HEK293T (cell line): Measurements from ENCODE around the gene EFNA3.

Source experiments
- BHLHE40 ChIP-seq: fragments of 450-650 bp; IDR thresholded peaks from 2 replicates; pipeline ENCODE4 v1.6.1; 2016; ENCODE audit warnings: mild to moderate bottlenecking, moderate library complexity, borderline replicate concordance
- ELF4 ChIP-seq: fragments of 450-650 bp; IDR thresholded peaks from 2 replicates; pipeline ENCODE4 v1.6.1; 2017; ENCODE audit warnings: antibody characterized with exemption
- FOXA1 ChIP-seq: fragments of 450-650 bp; IDR thresholded peaks from 2 replicates; pipeline ENCODE4 v1.6.1; 2016; ENCODE audit warnings: mild to moderate bottlenecking
- FOXK2 ChIP-seq: fragments of 450-650 bp; IDR thresholded peaks from 2 replicates; pipeline ENCODE4 v1.6.1; 2016; ENCODE audit warnings: mild to moderate bottlenecking
- FOXM1 ChIP-seq: fragments of 450-650 bp; IDR thresholded peaks from 2 replicates; pipeline ENCODE4 v1.6.1; 2017; ENCODE audit warnings: mild to moderate bottlenecking, borderline replicate concordance
- L3MBTL2 ChIP-seq: fragments of 450-650 bp; conservative IDR thresholded peaks from 2 replicates; pipeline ENCODE4 v1.6.1; 2016; ENCODE audit warnings: mild to moderate bottlenecking
- LEF1 ChIP-seq: fragments of 450-650 bp; IDR thresholded peaks from 2 replicates; pipeline ENCODE4 v1.6.1; 2017; ENCODE audit warnings: mild to moderate bottlenecking, borderline replicate concordance
- NFRKB ChIP-seq: fragments of 450-650 bp; IDR thresholded peaks from 2 replicates; pipeline ENCODE4 v1.6.1; 2016; ENCODE audit warnings: mild to moderate bottlenecking, moderate library complexity
- SP1 ChIP-seq: fragments of 450-650 bp; IDR thresholded peaks from 2 replicates; pipeline ENCODE4 v1.6.1; 2017
- ZNF384 ChIP-seq: fragments of 450-650 bp; IDR thresholded peaks from 2 replicates; pipeline ENCODE4 v1.6.1; 2016
- TF ChIP-seq, protein P1 (sequence below): fragments of 450-650 bp; IDR thresholded peaks from 2 replicates; pipeline ENCODE4 v1.6.1; 2016

DNA sequence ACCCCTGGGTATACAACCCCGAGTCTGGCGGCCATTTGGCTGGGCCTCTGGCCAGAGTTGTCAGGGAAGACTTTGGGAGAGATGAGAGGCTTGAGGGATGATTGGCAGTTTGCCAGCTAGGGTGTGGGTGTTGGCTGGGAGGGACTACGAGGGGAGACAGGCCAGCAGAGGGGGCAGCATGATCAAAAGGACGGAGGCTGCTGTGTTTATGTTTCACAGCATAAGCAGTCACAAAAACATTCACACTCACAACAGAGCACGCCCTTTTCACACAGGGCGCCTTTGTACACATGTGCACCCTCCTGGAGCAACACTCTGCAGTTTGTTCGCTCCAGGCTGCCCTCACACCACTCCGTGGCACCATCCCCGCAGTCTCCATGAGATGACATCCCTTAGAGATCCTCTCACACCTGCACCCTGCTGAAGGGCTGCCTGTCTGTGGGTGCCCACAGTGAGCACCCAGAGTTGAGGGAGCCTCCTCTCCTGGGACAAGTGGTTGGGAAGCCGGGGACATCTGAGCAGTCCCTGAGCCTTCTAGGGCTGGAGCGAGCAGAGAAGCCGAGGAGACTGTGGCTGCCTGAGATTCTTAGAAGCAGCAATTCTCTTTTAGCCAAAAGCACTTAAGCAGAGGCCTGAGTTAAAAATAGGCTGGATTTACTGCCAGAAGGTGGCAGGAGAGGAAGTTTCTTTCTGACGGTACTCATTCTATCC is 15.4 kb downstream of the EFNA3 start:
- no peak for TF ChIP-seq FOXM1
- no peak for TF ChIP-seq FOXA1
- no peak for TF ChIP-seq NFRKB
- no peak for TF ChIP-seq SP1
- TF ChIP-seq BHLHE40: no peak
- no peak for TF ChIP-seq ZNF384
- no peak for TF ChIP-seq ELF4
- TF ChIP-seq, protein P1, sequence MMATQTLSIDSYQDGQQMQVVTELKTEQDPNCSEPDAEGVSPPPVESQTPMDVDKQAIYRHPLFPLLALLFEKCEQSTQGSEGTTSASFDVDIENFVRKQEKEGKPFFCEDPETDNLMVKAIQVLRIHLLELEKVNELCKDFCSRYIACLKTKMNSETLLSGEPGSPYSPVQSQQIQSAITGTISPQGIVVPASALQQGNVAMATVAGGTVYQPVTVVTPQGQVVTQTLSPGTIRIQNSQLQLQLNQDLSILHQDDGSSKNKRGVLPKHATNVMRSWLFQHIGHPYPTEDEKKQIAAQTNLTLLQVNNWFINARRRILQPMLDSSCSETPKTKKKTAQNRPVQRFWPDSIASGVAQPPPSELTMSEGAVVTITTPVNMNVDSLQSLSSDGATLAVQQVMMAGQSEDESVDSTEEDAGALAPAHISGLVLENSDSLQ: no peak; the same call in 1 of the 2 replicates
- no peak for TF ChIP-seq L3MBTL2
- no peak for TF ChIP-seq LEF1
- no peak for TF ChIP-seq FOXK2
